Pons (tissue), 1 donor: ENCODE data around the gene SCML1.
A peak's percentile ranks its signal among the peaks of the same experiment; 100 is the strongest.
"Not testable (repeated sequence)": the region's sequence is repeated elsewhere in the genome, so short reads cannot be mapped to it uniquely, and the experiment has no call there.

Source experiments
- DNase-seq: peaks from one replicate; pipeline ENCODE4 v3.0.0-alpha.2; 2016; ENCODE audit warnings: low spot score

The SCML1 gene

GRCh38 chrX:17738737-17739535 lies 1.6 kb downstream of the SCML1 start:
- no peak for DNase-seq

DNA sequence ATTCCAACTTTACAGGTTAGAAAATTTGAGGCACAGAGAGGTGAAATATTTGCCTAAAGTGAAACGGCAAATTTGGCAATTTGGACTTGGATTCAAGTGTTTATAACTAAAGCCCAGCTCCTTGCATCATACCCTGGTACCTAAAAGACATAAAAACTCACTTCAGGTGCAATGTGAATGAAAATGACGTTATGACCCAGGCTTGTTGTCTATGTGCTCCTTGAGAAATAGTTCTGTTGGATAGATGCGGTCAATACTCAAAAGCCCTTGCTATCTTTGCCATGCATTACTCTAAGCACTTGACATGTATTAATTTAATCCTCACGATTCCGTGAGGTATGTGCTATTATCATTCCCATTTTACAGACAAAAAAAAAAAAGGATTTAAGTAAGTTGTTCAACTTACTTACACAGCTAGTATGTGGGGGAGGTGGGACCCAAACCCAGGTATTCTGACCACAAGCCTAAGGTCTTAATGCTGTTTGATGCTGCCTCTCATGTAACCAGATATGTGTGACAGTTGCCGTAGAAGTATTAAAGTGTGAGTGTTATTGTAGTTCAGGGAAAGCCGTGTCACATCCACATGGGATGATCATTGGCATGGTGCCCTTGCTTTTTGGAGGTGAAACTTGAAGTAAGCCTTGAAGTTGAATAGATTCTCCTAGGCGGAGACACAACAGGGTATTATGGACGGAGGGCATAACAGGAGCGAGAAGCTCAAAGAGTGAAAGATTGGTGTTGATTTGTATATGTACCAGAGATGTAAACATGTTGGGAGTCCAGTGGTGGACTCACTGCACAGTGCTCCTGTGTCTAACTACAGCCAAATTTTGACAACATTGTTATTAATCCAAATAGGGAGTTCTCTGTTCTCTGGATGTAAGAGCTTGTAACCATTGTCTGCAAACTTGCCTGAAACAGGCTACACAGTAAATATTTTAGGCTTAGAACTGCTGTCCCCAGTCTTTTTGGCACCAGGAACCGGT lies 3.1 kb downstream of the SCML1 start:
- DNase-seq = no peak

- DNase-seq = no peak
These were observed 3.8 kb downstream of the SCML1 start for GRCh38 chrX:17741123-17741511.

DNA sequence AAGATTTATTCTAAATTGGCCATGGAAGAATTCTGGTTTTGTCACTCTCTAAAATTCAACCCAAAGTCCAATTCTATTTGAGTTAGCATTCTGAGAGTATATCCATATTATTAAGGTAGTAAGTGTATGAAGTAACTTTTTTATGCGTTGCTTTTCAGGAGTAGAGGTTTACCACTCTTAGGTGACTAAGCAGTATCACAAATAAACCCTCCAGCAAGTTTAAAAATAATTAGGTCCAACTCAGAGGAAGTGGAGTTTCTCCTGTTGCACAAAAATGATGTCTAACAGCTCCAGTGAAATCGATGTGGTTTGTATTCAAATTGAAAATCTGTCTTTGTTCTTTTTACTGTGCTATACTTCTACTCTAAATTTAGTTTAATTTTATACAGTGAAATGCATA lies 6.6 kb downstream of the SCML1 start:
- DNase-seq = no peak

GRCh38 chrX:17744896-17745523 lies 7.7 kb downstream of the SCML1 start:
- DNase-seq = peak; percentile 7

- DNase-seq = no peak
These were observed 10.4 kb downstream of the SCML1 start for GRCh38 chrX:17747692-17748091.

- DNase-seq = no peak
These were observed 11.4 kb downstream of the SCML1 start for GRCh38 chrX:17748684-17749083.

GRCh38 chrX:17750436-17750835 lies 13.1 kb downstream of the SCML1 start:
- DNase-seq = no peak

- no peak for DNase-seq
These were observed 21.1 kb downstream of the SCML1 start for GRCh38 chrX:17758382-17758781.

DNA sequence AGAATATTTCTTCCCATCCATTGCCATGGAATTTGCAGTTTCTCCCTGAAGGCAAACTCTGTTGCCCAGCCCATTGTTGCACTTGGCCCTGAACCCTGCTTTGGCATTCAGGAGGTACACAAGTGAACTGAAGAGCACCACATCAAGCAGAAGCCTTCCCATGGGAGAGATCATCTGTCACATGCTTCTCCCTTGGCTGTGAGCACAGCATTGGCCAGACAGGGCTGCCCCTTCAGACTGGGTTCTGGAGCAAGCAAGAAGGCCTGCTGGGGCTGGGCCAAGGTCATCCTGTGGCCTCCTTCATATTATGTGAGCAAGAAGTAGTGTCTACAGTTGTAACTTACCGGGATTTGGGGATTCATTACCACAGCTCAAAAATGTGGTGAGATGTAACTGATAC lies 22.7 kb downstream of the SCML1 start:
- no peak for DNase-seq

DNA sequence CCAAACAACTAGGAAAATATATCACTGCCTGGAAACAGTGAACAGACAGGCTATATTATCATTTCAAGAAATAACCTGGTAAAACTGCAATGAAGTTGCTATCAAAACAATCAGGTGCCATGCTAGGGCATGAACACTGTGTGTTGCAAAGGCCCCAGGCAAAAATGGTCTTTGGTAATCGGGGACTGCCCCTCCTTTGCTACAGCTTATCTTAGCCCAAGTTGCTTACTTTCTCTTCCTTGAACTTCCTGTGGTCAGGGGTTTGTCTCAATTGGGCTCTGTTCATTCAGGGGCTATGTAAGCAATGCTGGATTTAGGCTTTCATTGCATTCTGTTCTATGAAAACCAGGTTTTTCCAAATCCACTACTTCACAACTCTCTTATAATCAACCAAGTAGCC lies 30.4 kb downstream of the SCML1 start:
- no peak for DNase-seq

GRCh38 chrX:17768997-17769396 lies 31.7 kb downstream of the SCML1 start:
- no peak for DNase-seq

DNA sequence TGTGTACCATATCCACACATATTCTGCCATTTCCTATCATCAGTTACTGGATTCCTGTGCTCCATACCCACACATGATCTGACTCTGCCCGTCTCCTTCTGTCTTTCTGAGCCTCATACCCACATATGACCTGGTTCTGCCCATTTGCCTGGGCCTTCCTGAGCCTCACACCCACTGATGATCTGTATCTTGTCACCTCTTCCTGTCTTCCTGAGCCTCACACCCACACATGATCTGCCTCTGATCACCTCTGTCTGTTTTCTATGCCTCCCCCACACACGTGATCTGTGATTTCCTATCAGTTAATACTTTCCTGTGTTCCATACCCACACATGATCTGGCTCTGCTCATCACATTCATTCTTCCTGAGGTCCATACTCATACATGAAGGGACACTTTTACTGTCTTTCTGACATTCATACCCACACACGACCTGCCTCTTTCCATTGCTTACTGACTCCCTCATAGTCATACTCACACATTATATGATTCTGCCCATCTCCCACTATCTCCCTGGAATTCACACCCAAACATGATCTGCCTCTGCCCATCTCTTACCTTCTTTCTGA lies 32.5 kb downstream of the SCML1 start:
- no peak for DNase-seq

- no peak for DNase-seq
These were observed 36.1 kb downstream of the SCML1 start for GRCh38 chrX:17773221-17773876.

- DNase-seq = no peak
These were observed 36.8 kb downstream of the SCML1 start for GRCh38 chrX:17774053-17774452.

GRCh38 chrX:17778997-17779396 lies 41.7 kb downstream of the SCML1 start:
- DNase-seq = no peak

DNA sequence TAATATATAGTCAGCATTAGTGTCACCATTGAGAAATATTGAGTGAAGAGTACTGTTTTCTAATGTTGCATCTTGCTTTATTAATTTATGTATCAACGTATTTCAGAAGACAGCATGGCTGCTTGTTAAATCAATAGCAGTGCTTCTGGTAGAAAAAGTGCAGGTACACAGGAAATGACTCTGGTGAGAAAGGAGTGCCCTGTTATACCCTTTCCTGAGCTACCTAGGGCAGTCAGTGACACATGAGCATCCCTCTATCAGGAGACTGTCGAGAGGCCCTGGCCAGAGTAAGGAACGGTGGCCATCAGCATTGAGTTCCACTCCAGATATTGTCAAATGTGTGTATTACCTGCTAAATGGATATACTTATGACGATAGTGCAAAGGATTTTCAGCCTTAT lies 42.1 kb downstream of the SCML1 start:
- DNase-seq = no peak

- not testable (repeated sequence) for DNase-seq
These were observed 49.5 kb downstream of the SCML1 start for GRCh38 chrX:17786554-17787347.

GRCh38 chrX:17787557-17787956 lies 50.3 kb downstream of the SCML1 start:
- no peak for DNase-seq

GRCh38 chrX:17788439-17788838 lies 51.1 kb downstream of the SCML1 start:
- peak; percentile 4 for DNase-seq
